Endothelial cell (in vitro differentiated cells): ENCODE measurements around the gene CCDC167. TPM values are rescaled to one million over a fixed set of nuclear protein-coding genes. Genes with fewer than 3 reads are reported as not detected.
A peak's percentile ranks its signal among the peaks of the same experiment; 100 is the strongest.

Source experiments
- DNase-seq: peaks from one replicate; pipeline ENCODE4 v3.0.0; 2021; ENCODE audit warnings: low spot score
- H3K27ac Mint-ChIP-seq: one replicate; pipeline ENCODE4 v1.8.0; 2021; ENCODE audit warnings: mixed read lengths, inconsistent platforms; ENCODE audit not compliant: unreplicated experiment
- H3K27me3 Mint-ChIP-seq: one replicate; pipeline ENCODE4 v1.8.0; 2021; ENCODE audit warnings: mild to moderate bottlenecking, moderate library complexity, mixed read lengths, inconsistent platforms; ENCODE audit not compliant: unreplicated experiment
- H3K36me3 Mint-ChIP-seq: one replicate; pipeline ENCODE4 v1.8.0; 2021; ENCODE audit warnings: mild to moderate bottlenecking, low read depth, mixed read lengths, inconsistent platforms; ENCODE audit not compliant: unreplicated experiment
- H3K4me1 Mint-ChIP-seq: one replicate; pipeline ENCODE4 v1.8.0; 2021; ENCODE audit warnings: mild to moderate bottlenecking, mixed read lengths, inconsistent platforms; ENCODE audit not compliant: unreplicated experiment
- H3K4me3 Mint-ChIP-seq: one replicate; pipeline ENCODE4 v1.8.0; 2021; ENCODE audit warnings: mild to moderate bottlenecking, mixed read lengths, inconsistent platforms; ENCODE audit not compliant: unreplicated experiment
- H3K9me3 Mint-ChIP-seq: one replicate; pipeline ENCODE4 v1.8.0; 2021; ENCODE audit warnings: mixed read lengths, inconsistent platforms; ENCODE audit not compliant: unreplicated experiment
- total RNA-seq: library from RNA; stranded (reverse); fragmentation: NEBNext Ultra II Directional; extraction: Animal tissue kit (Norgen Biotek cat#: 25700); gene quantifications from one replicate; pipeline ENCODE4 v1.2.1, GENCODE V29; 2021; ENCODE audit not compliant: unreplicated experiment
- TF ChIP-seq, protein P1 (sequence below): fragments of 200-600 bp; sonication (generic); IDR thresholded peaks from one replicate; pipeline ENCODE4 v1.5.0; 2021; ENCODE audit warnings: antibody characterized with exemption; ENCODE audit not compliant: unreplicated experiment

CCDC167 gene
- total RNA-seq, 1 donor from 2014 or later: 38.0 TPM

DNA sequence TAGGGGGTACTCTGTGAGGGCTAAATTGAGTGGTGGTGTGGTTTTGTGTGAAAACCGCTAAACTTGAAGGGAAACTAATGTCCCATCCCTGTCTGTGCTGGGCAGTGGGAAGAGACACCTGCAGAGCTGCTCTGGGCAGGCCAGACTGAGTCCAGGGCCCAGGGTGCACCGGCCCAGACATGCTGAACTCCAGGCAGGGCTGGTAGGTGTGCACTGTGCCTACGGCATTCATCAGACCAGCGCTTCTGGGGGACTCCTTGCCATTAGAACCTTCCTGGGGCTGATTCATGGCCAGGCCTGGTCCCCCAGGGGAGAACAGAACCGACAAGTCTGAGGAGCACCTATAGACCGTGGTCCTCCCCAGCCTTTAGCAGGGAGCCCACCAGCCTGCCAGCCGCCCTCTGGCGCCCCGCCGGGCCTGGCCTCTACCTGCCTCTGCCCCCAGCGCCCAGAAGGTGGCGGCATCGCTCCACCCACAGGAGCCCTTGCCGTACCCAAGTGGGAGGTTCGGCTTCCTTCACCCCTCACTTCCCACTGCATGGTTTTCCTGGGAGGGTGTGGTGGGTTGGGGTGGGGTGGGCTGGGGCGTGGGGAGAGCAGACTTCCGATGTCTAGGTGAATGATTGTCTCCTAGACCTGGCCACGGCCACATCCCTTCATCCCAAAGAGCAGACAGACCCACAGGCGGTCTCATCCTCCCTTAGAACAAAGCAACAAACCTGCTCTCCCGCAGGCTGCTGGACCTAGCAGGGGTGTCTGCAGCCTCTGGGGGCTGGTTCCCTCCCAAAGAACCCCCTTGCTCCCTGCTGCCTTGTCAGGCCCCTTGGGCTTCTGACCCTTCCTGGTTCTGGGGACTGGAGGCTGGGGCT, 15.5 kb downstream of the CCDC167 start:
- no peak overlapping the region for H3K4me3 Mint-ChIP-seq
- no peaks in the 10 kb centered on the region for H3K9me3 Mint-ChIP-seq
- no peaks in the 10 kb centered on the region for H3K27me3 Mint-ChIP-seq
- peak; percentile 78 for DNase-seq
- TF ChIP-seq, protein P1, sequence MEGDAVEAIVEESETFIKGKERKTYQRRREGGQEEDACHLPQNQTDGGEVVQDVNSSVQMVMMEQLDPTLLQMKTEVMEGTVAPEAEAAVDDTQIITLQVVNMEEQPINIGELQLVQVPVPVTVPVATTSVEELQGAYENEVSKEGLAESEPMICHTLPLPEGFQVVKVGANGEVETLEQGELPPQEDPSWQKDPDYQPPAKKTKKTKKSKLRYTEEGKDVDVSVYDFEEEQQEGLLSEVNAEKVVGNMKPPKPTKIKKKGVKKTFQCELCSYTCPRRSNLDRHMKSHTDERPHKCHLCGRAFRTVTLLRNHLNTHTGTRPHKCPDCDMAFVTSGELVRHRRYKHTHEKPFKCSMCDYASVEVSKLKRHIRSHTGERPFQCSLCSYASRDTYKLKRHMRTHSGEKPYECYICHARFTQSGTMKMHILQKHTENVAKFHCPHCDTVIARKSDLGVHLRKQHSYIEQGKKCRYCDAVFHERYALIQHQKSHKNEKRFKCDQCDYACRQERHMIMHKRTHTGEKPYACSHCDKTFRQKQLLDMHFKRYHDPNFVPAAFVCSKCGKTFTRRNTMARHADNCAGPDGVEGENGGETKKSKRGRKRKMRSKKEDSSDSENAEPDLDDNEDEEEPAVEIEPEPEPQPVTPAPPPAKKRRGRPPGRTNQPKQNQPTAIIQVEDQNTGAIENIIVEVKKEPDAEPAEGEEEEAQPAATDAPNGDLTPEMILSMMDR: peak; percentile 40
- peaks cover 31% of the 10 kb centered on the region for H3K36me3 Mint-ChIP-seq
- no peak overlapping the region for H3K27ac Mint-ChIP-seq
- peaks cover 16% of the 10 kb centered on the region for H3K4me1 Mint-ChIP-seq

DNA sequence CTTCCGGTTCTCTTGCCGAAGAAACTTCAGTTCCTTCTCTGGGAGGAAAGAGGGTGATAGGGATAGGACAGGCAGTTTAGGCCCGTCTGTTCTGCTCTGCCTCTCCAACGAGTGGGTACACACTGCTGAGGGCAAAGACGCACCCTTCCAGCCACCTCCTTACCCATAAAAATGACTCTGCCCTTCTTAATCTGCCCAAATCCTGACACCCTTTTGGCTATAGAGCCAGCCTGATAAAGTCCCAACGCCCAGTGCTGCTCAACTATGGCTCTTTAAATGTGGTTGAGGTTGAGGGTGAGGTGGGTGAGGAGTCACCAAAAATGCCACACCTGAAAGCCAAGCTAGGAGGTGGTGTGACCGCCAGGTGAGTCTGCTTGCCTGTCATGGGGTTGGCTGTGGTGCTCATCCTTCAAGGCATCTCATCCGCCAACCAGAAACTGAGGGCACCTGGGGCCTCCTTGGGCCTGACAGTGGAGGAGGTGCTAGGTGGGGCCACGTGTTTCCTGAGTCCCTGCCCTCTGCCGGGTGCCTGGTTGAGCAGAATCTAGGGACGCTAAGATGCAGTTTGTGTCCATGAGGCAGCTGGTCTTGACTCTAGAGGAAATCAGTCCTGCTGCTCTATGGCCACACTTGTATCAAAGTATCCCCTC, 16.3 kb downstream of the CCDC167 start:
- TF ChIP-seq, protein P1: no peak
- Mint-ChIP-seq H3K9me3 (no peaks in the 10 kb centered on the region), H3K27ac (no peak overlapping the region), H3K27me3 (no peaks in the 10 kb centered on the region), H3K36me3 (peaks cover 27% of the 10 kb centered on the region), H3K4me3 (no peak overlapping the region), H3K4me1 (peaks cover 16% of the 10 kb centered on the region)
- no peak for DNase-seq

DNA sequence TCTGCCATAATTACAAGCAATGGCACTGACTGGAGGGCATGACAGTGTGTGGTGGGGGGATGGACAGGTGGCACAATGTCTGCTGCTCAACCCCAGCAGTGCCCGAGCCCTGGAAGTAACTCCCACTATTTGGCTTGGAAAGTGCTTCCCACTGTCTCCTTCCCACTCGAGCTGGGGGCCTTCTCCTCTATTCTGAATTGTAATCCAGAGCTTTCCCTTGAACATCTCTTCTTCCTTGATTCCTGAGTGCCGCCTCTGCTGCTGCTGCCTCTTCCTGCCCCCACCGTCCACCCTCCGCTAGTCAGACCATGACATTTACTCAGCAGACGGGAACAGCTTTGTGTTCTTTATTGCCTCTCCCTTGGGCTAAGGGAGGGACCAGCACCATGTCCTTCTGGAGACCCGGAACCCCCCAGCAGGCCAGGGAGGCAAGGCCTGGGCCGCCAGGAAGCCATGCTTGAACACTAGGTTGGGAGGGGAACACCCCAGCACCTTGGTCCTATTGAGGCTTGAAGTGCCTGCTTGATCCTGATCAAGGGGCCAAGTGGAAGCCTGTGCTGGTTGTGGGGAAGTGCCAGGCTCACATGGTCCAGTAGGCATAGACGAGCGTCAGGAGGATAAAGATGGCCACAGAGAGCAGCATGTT, 17.0 kb downstream of the CCDC167 start:
- H3K9me3 Mint-ChIP-seq: no peaks in the 10 kb centered on the region
- H3K27ac Mint-ChIP-seq: no peak overlapping the region
- H3K27me3 Mint-ChIP-seq: no peaks in the 10 kb centered on the region
- no peak for DNase-seq
- peaks cover 16% of the 10 kb centered on the region for H3K4me1 Mint-ChIP-seq
- peaks cover 24% of the 10 kb centered on the region for H3K36me3 Mint-ChIP-seq
- H3K4me3 Mint-ChIP-seq: peak overlapping the region; percentile 22
- TF ChIP-seq, protein P1: no peak

DNA sequence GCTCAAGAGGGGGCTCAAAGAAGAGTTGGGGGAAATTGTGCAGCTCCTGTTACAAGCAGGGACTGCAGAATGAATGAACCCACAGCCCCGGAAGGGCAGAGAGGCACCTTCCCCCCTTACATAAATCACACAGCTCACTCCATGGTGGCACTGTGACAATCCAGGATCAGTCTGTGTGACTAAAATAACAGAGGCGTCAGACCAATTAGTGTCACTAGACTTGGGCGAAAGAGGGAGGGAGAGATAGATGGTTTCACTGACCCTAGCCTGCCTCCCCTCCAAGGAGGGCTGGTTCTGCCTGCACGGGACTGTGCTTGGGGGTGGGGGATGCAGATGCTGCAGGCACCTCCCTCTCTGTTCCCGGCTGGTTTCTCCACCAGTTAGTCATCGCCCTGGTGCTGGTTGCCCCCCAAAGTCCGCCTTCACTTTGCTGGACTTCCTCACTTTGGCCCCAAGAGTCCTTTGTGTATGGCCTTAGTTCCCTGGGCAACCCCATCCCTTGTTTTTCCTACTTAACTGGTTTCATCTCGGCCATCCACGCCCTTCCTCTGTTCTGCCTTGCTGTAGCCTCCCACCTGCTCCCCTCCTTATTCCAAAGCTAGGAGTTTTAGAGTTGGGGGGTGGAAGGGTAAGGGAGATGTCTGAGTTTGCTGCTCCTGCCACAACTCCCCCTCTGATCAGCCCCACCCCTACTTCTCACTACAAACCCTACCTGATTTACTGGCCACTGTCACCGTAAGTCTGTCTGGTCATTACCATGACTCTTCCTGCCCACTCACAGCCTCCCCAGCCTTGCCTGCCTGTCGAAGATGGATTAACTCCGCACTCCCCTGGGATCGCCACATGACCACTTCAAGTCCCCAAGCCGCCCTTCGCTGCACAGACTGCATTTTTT, 17.7 kb downstream of the CCDC167 start:
- Mint-ChIP-seq H3K36me3 (peaks cover 24% of the 10 kb centered on the region), H3K27me3 (no peaks in the 10 kb centered on the region), H3K4me1 (peaks cover 16% of the 10 kb centered on the region), H3K27ac (peak overlapping the region; percentile 45), H3K9me3 (no peaks in the 10 kb centered on the region), H3K4me3 (peak overlapping the region; percentile 31)
- TF ChIP-seq, protein P1: no peak
- no peak for DNase-seq
